ENCODE measurements around the gene CD9. TPM values are rescaled to one million over a fixed set of nuclear protein-coding genes. Genes with fewer than 3 reads are reported as not detected.

CD9 gene
- total and polyA plus RNA-seq, 2 of the 8 experiments (the other 6 are each of a cell fraction or from before 2014, with no cell fraction given) = 168 to 319 TPM

DNA sequence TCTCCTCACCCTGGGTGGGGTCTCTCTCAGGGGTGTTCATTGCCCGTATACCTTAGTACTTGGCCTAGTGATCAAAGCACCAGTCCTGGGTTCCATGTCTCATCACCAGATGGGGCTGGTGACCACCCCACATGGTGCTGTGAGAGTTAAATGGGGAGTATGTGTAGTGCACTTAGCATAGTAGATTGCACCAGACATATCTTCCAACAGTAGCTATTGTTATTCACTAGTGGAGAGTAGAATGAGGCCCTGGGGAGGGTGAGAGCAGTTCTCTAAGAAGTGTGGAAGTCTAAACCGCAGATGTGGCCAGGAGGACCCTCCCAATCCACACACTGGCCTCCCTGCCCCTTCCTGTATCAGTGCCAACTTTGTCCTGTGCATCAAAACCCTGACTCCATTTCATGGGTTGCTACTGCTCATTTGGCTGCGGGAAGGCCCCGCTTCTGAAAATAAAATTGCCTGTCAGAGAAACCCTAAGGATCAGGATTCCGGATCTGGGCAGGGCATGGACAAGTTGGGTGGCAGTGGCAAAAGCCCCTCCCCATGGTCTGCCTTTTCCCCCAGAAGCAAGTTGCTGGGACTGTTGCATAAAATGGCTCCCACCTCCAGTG is 4.4 kb downstream of the CD9 start:
- peaks cover 16% of the 10 kb centered on the region; the same call in 1 of the 2 replicates for H3K79me1 ChIP-seq (ENCODE audit: low read depth, low read length)
- FAIRE-seq (no peak), DNase-seq (ENCODE audit: low read depth in 1 of 2, low spot score in 2 of 2) (no peak)
- peak overlapping the region; percentile 98 for H3K18ac ChIP-seq (ENCODE audit: extremely low read depth, low read length)
- peak overlapping the region; percentile 92 for H4K91ac ChIP-seq (replicated peaks; ENCODE audit: insufficient read length, low read length)
- no peak overlapping the region for H3K14ac ChIP-seq (ENCODE audit: insufficient read length)
- H2BK15ac ChIP-seq (ENCODE audit: low read length) = peak overlapping the region; percentile 97
- H2AFZ ChIP-seq (ENCODE audit: low read length) = no peak overlapping the region
- H2BK5ac ChIP-seq (ENCODE audit: low read depth, low read length) = peak overlapping the region; percentile 99
- H3K4me3 ChIP-seq (ENCODE audit: extremely low read depth in 1 of 4, insufficient read depth in 2 of 4, low read depth in 3 of 4, low read length in 4 of 4) = no peak overlapping the region
- peaks cover 22 to 47% (median 32%) of the 10 kb centered on the region in 4 experiments for H3K4me1 ChIP-seq (replicated peaks in 1 of 4; ENCODE audit: control insufficient read depth in 3 of 4, insufficient read depth in 4 of 4, low read length in 3 of 4)
- H3K23ac ChIP-seq (ENCODE audit: insufficient read length) = no peak overlapping the region
- H3K36me3 ChIP-seq (ENCODE audit: control insufficient read depth in 2 of 4, insufficient read depth in 4 of 4, low read length in 3 of 4) = no peaks in the 10 kb centered on the region
- H3K27ac ChIP-seq (ENCODE audit: low read depth, low read length) = peak overlapping the region; percentile 86
- peak overlapping the region; percentile 43 to 50 for H3K4me2 ChIP-seq (ENCODE audit: insufficient read depth in 1 of 2, low read depth in 2 of 2, low read length in 2 of 2)
- H4K8ac ChIP-seq (ENCODE audit: extremely low read depth, insufficient read depth, low read length) = peak overlapping the region; percentile 75; the same call in 1 of the 2 replicates
- no peaks in the 10 kb centered on the region; a peak in 1 of 7 replicates for H3K27me3 ChIP-seq (replicated peaks in 1 of 4; ENCODE audit: control insufficient read depth in 3 of 4, extremely low read depth in 1 of 4, insufficient read depth in 3 of 4, low read length in 3 of 4)
- peak overlapping the region; percentile 98 for H2AK5ac ChIP-seq (ENCODE audit: low read depth, low read length)
- peak overlapping the region; percentile 99 for H2BK20ac ChIP-seq (ENCODE audit: low read length)
- H3K9ac ChIP-seq (replicated peaks in 1 of 4; ENCODE audit: extremely low read depth in 1 of 4, low read depth in 3 of 4, low read length in 3 of 4) = peak overlapping the region in 2 of 4 experiments; percentile 51 to 52; a peak in 3 of 7 replicates
- H3K79me2 ChIP-seq (ENCODE audit: control insufficient read depth in 1 of 2, insufficient read depth in 2 of 2, low read length in 2 of 2) = peaks cover 7 to 67% of the 10 kb centered on the region in 2 experiments; a peak in 3 of 4 replicates
- peak overlapping the region; percentile 60 for H4K5ac ChIP-seq (ENCODE audit: insufficient read length, low read depth, low read length)
- ChIA-PET POLR2A (ENCODE audit: partially characterized antibody) (interaction anchor here (1.0 to 11.6 kb wide), 7 partner anchors 8 to 132 kb away, joined by 3 to 203 read pairs (median 4); no protein-coding TSS in a partner anchor), CTCF (ENCODE audit: partially characterized antibody) (interaction anchor here (0.7 to 26.9 kb wide), 10 partner anchors 9 to 146 kb away, joined by 3 to 433 read pairs (median 8); no protein-coding TSS in a partner anchor)
- H3K23me2 ChIP-seq (ENCODE audit: low read depth, low read length) = peaks cover 11% of the 10 kb centered on the region; the same call in 1 of the 2 replicates
- H3K56ac ChIP-seq (replicated peaks; ENCODE audit: insufficient read length, low read depth, low read length) = peak overlapping the region; percentile 60
- 72% methylated on average over 5 of the region's 5 CpGs; no CpG with 5 or more reads in 1 of the 2 experiments for WGBS, 2 experiments (ENCODE audit: extremely low coverage in 1 of 2, insufficient coverage in 1 of 2, insufficient read length in 1 of 2, insufficient replicate concordance in 2 of 2, low coverage in 1 of 2, low lambda C conversion rate in 2 of 2, missing lambda C conversion rate in 1 of 2)
- H2BK12ac ChIP-seq (ENCODE audit: low read depth, low read length) = peak overlapping the region; percentile 98
- peaks cover 0 to 2% of the 10 kb centered on the region in 2 experiments for H4K20me1 ChIP-seq (replicated peaks in 1 of 2; ENCODE audit: control insufficient read depth in 1 of 2, insufficient read depth in 2 of 2, low read length in 2 of 2)
- peak overlapping the region; percentile 91 for H2BK120ac ChIP-seq (replicated peaks; ENCODE audit: low read depth, low read length)
- no peaks in the 10 kb centered on the region for H3K9me3 ChIP-seq (ENCODE audit: insufficient read depth in 2 of 2, low read depth in 1 of 2, low read length in 1 of 2)
- H3K4ac ChIP-seq (replicated peaks; ENCODE audit: insufficient read length, low read depth, low read length) = peak overlapping the region; percentile 3
- TF ChIP-seq SIN3A (conservative IDR thresholded peaks at IDR 0.05 in 1 of 2, IDR thresholded peaks at IDR 0.05 in 1 of 2; ENCODE audit: low read depth in 1 of 2, low read length in 2 of 2) (no peak), EZH2 (IDR thresholded peaks at IDR 0.05; ENCODE audit: low read depth, low read length, severe bottlenecking) (no peak), NANOG (IDR thresholded peaks at IDR 0.05; ENCODE audit: insufficient read depth, low read depth, low read length, poor library complexity, severe bottlenecking) (no peak), EP300 (IDR thresholded peaks at IDR 0.05; ENCODE audit: borderline replicate concordance in 1 of 2, low read depth in 2 of 2, low read length in 2 of 2) (no peak), YY1 (IDR thresholded peaks at IDR 0.05; ENCODE audit: low read depth, low read length) (peak; percentile 76)
- TF ChIP-seq, protein P1, sequence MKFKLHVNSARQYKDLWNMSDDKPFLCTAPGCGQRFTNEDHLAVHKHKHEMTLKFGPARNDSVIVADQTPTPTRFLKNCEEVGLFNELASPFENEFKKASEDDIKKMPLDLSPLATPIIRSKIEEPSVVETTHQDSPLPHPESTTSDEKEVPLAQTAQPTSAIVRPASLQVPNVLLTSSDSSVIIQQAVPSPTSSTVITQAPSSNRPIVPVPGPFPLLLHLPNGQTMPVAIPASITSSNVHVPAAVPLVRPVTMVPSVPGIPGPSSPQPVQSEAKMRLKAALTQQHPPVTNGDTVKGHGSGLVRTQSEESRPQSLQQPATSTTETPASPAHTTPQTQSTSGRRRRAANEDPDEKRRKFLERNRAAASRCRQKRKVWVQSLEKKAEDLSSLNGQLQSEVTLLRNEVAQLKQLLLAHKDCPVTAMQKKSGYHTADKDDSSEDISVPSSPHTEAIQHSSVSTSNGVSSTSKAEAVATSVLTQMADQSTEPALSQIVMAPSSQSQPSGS (IDR thresholded peaks at IDR 0.05; ENCODE audit: low read length) = no peak

Data from H1 (cell line).